NCI-H2196 (cell line): ENCODE measurements around the gene ARHGDIB.

Experiments
- DNase-seq: peaks from one replicate; lab custom pipeline; 2025; ENCODE audit not compliant: unreplicated experiment; lab: John Stamatoyannopoulos, UW

The ARHGDIB gene

GRCh38 chr12:14984036-14984435 is 22.6 kb upstream of the ARHGDIB start:
- no peak for DNase-seq

- no peak for DNase-seq
Measured at GRCh38 chr12:14982991-14983390, 21.6 kb upstream of the ARHGDIB start.

- DNase-seq = no peak
Measured at GRCh38 chr12:14982562-14982961, 21.2 kb upstream of the ARHGDIB start.

GRCh38 chr12:14981049-14981448 is 19.6 kb upstream of the ARHGDIB start:
- DNase-seq = no peak

- DNase-seq = no peak
Measured at GRCh38 chr12:14979468-14979867, 18.1 kb upstream of the ARHGDIB start.

- no peak for DNase-seq
Measured at GRCh38 chr12:14976658-14977057, 15.3 kb upstream of the ARHGDIB start.

- DNase-seq = no peak
Measured at GRCh38 chr12:14975457-14975856, 14.1 kb upstream of the ARHGDIB start.

- no peak for DNase-seq
Measured at GRCh38 chr12:14974633-14975032, 13.2 kb upstream of the ARHGDIB start.

GRCh38 chr12:14972816-14973215 is 11.4 kb upstream of the ARHGDIB start, which contains the start of gene PDE6H:
Gene PDE6H, plus strand, starts transcription at chr12:14973042. Its CDS starts 4,971 bp downstream, at chr12:14978013.
- DNase-seq = no peak

GRCh38 chr12:14970473-14970872 is 9.1 kb upstream of the ARHGDIB start:
- DNase-seq = no peak

- no peak for DNase-seq
Measured at GRCh38 chr12:14968478-14968877, 7.1 kb upstream of the ARHGDIB start.

- no peak for DNase-seq
Measured at GRCh38 chr12:14965221-14965620, 3.8 kb upstream of the ARHGDIB start.

- no peak for DNase-seq
Measured at GRCh38 chr12:14964406-14964805, 3.0 kb upstream of the ARHGDIB start.

GRCh38 chr12:14963520-14963919 is 2.1 kb upstream of the ARHGDIB start:
- no peak for DNase-seq

- no peak for DNase-seq
Measured at GRCh38 chr12:14962797-14963196, 1.4 kb upstream of the ARHGDIB start.

- no peak for DNase-seq
Measured at GRCh38 chr12:14962153-14962539, 745 bp upstream of the ARHGDIB start.

- no peak for DNase-seq
Measured at GRCh38 chr12:14960548-14961465, 594 bp downstream of the ARHGDIB start.

- DNase-seq = no peak
Measured at GRCh38 chr12:14959916-14960496, 1.4 kb downstream of the ARHGDIB start.

- DNase-seq = no peak
Measured at GRCh38 chr12:14959463-14959862, 1.9 kb downstream of the ARHGDIB start.

- no peak for DNase-seq
Measured at GRCh38 chr12:14959126-14959440, 2.3 kb downstream of the ARHGDIB start.

GRCh38 chr12:14958361-14959125 is 2.9 kb downstream of the ARHGDIB start:
- no peak for DNase-seq
